ENCODE measurements around the gene ZFYVE1.

ZFYVE1 gene, protein sequence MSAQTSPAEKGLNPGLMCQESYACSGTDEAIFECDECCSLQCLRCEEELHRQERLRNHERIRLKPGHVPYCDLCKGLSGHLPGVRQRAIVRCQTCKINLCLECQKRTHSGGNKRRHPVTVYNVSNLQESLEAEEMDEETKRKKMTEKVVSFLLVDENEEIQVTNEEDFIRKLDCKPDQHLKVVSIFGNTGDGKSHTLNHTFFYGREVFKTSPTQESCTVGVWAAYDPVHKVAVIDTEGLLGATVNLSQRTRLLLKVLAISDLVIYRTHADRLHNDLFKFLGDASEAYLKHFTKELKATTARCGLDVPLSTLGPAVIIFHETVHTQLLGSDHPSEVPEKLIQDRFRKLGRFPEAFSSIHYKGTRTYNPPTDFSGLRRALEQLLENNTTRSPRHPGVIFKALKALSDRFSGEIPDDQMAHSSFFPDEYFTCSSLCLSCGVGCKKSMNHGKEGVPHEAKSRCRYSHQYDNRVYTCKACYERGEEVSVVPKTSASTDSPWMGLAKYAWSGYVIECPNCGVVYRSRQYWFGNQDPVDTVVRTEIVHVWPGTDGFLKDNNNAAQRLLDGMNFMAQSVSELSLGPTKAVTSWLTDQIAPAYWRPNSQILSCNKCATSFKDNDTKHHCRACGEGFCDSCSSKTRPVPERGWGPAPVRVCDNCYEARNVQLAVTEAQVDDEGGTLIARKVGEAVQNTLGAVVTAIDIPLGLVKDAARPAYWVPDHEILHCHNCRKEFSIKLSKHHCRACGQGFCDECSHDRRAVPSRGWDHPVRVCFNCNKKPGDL

DNA sequence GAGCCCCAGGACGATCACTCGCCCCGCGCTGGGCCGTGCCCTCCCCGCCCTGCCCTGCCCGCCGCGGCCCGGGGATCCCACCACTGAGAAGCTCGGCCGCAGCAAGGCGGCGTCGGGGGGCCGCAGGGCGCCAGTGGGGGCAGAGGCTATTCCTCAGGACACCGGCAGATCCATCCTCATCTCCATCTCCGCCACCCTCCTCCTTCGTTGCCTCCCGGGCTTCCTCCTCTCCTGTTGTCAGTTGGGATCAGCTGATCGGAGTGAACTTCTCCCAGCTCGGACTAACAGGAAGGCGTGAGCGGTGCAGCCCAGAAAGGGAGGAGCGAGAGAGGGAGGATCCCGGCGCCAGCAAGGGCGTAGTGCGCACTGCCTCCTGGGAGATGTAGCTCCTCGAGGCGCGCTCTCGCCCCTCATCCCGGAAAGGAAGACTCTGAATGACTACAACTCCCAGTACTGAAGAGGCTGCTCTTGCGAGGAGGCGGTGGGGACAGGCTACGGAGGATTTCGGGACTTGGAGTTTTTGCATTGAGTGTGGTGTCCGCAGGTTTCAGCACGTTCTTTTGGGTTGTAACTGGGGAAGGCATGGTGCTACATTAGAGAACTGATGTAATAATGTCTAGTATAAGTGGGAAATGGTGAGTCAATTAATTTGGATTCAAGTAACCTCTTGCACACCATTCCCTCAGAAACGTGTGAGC lies at the start of gene ZFYVE1:
Gene ZFYVE1, minus strand, starts transcription at position 262 of the 698 bp plus-strand sequence. CDS start 2,598 bp downstream, outside the sequence.
- TF ChIP-seq, protein P1, sequence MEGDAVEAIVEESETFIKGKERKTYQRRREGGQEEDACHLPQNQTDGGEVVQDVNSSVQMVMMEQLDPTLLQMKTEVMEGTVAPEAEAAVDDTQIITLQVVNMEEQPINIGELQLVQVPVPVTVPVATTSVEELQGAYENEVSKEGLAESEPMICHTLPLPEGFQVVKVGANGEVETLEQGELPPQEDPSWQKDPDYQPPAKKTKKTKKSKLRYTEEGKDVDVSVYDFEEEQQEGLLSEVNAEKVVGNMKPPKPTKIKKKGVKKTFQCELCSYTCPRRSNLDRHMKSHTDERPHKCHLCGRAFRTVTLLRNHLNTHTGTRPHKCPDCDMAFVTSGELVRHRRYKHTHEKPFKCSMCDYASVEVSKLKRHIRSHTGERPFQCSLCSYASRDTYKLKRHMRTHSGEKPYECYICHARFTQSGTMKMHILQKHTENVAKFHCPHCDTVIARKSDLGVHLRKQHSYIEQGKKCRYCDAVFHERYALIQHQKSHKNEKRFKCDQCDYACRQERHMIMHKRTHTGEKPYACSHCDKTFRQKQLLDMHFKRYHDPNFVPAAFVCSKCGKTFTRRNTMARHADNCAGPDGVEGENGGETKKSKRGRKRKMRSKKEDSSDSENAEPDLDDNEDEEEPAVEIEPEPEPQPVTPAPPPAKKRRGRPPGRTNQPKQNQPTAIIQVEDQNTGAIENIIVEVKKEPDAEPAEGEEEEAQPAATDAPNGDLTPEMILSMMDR (conservative IDR thresholded peaks at IDR 0.05) = no peak
- peak within 1 kb of the TSS; percentile 52 for H3K27ac ChIP-seq

DNA sequence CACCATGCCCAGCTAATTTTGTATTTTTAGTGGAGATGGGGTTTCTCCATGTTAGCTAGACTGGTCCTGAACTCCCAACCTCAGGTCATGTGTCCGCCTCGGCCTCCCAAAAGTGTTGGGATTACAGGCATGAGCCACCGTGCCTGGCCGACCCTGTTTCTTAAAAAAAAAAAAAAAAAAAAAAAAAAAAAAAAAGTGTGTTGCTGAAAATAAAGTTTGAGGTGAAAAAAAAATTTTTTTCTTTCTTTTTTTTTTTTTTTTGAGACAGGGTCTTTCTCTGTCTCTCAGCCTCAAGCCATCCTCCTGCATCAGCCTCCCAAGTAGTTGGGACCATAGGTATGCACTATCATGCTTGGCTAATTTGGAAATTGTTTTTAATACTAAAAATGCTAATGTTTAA lies 42.7 kb upstream of the ZFYVE1 start:
- no peak overlapping the region for H3K27ac ChIP-seq
- TF ChIP-seq, protein P1 (conservative IDR thresholded peaks at IDR 0.05) = no peak

DNA sequence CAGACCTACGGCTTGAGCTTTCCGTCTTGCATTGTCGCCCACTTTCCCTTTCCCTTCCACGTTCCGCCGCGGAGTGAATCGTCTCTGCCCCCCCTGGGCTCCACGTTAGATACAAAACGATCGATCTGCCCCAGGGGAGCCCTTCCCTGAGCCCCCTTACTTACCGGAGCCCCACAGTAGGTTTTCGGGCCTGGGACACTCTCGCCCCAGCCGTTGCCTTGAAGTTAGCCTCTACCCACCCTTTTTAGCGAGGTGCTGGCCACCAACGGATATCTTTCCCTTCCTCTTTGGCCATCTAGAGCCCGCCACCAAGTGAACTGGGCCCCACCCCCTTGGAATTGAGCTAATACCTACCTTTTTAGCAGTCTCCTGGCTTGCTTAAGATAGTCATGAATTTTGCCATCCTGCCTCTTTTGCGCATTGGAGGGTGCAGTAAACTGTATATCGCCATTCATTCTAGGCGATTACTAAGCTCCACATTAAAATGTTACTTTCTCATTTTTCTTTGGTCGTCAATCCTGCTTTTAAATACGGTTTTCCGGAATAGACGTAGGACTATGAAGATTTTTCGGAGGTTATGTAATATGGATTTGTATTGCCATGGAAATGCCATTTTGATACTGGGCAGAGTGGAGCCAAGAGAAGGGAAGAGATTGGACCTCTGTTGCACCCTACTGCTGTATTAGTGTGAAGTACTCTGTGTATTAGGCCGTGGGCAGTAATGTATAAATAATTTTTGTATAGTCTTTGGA lies 32.2 kb upstream of the ZFYVE1 start:
- peak overlapping the region; percentile 95 for H3K27ac ChIP-seq
- TF ChIP-seq, protein P1 (conservative IDR thresholded peaks at IDR 0.05) = no peak

DNA sequence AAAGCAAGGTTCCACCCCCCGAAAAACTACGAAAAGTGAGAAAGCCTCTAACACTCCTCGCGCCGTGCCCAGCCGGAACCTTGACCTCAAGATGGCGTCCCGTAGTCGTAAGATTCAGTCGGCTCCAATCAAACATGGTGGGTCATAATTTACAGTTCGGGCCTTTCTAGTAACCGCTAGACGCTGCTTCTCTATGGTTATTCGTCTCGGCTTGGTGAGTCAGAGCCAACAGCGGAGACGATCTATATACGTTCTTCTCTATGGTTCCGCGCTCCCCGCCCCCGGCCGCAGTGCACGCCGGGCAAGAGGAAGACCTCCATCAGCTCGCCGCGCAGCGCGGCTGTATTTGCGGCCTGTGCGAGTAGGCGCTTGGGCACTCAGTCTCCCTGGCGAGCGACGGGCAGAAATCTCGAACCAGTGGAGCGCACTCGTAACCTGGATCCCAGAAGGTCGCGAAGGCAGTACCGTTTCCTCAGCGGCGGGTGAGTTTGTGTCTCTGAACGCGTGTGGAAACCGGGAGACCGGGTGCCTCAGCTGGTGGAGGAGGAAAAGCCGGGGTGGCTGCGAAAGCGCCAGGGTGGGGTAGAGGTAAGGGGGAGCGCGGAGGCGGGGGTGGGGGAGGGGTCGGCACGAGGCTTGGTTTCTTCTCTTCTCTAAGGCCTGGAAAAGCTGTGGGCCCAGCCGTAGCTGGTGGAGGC lies 31.5 kb upstream of the ZFYVE1 start, which contains the start of gene RBM25:
Gene RBM25, plus strand, starts transcription at position 311 of the 698 bp plus-strand sequence. CDS start 13,108 bp downstream, outside the sequence.
- H3K27ac ChIP-seq = peak within 1 kb of the TSS; percentile 95
- TF ChIP-seq, protein P1 (conservative IDR thresholded peaks at IDR 0.05) = no peak

DNA sequence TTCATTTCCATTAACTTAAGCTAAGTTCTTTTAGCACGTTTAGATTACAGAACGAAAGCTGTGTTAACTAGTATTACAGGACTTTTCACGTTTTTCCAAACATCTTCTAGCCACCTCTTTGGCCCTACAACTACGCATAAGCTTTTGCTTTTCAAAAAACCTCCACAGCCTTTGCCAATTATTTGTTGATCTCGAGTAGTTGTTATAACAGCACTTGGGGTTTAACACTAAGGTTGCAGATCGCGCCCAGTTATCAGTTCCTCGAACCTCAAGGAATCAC lies 31.0 kb upstream of the ZFYVE1 start:
- TF ChIP-seq, protein P1 (conservative IDR thresholded peaks at IDR 0.05) = no peak

DNA sequence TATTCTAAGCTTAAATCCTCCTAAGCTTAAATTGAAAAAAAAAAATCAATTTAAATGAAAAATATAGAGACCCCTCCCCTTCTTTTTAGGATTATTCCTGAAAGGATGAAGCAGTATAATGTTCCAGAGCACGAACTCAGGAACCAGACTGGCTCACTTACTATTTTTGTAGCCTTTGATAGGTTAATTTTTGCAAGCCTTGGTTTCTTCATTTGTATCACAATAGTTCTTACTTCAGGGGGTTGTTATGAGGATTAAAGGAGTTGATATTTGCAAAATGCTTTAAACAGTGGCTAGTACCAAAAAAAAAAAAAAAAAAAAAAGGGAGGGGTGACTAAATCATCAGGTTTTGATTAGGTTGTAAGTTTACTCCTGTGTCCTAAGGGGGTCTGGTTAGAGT lies 28.3 kb upstream of the ZFYVE1 start:
- no peak overlapping the region for H3K27ac ChIP-seq
- TF ChIP-seq, protein P1 (conservative IDR thresholded peaks at IDR 0.05) = no peak

More for the DNA sequence above, 31.0 kb upstream of the ZFYVE1 start:
- peak overlapping the region; percentile 95 for H3K27ac ChIP-seq
